ENCODE data around the gene C19orf47.

GRCh38 chr19:40357640-40358039 is 9.4 kb upstream of the C19orf47 start:
- no peak for TF ChIP-seq CTCF (conservative IDR thresholded peaks at IDR 0.05; ENCODE audit: low read length)
- TF ChIP-seq EZH2phosphoT487 (IDR thresholded peaks at IDR 0.05; ENCODE audit: borderline replicate concordance) = no peak

All from Loucy (cell line).